Endothelial cell of umbilical vein (primary cell): Measurements from ENCODE around the gene MED15.

Source experiments
- EZH2 ChIP-seq: IDR thresholded peaks from 2 replicates; pipeline ENCODE4 v1.6.1; 2012; ENCODE audit warnings: borderline replicate concordance, low read depth, mild to moderate bottlenecking, moderate library complexity, low read length, inconsistent platforms; ENCODE audit not compliant: severe bottlenecking
- POLR2A ChIP-seq: IDR thresholded peaks from 2 replicates; pipeline ENCODE4 v1.6.1; 2012; ENCODE audit warnings: low read depth, mild to moderate bottlenecking, control low read depth, low read length
- TF ChIP-seq, protein P1 (sequence below), 2 donors: IDR thresholded peaks; 1 replicate in 1 of 2; 2 replicates in 1 of 2; pipeline ENCODE4 v1.5.1; 2011; ENCODE audit warnings: low read length in 2 of 2, mild to moderate bottlenecking in 2 of 2, moderate library complexity in 2 of 2, control low read depth in 1 of 2, inconsistent platforms in 1 of 2, low read depth in 1 of 2; ENCODE audit not compliant: insufficient read depth in 1 of 2; ENCODE audit errors: extremely low read depth in 1 of 2

DNA sequence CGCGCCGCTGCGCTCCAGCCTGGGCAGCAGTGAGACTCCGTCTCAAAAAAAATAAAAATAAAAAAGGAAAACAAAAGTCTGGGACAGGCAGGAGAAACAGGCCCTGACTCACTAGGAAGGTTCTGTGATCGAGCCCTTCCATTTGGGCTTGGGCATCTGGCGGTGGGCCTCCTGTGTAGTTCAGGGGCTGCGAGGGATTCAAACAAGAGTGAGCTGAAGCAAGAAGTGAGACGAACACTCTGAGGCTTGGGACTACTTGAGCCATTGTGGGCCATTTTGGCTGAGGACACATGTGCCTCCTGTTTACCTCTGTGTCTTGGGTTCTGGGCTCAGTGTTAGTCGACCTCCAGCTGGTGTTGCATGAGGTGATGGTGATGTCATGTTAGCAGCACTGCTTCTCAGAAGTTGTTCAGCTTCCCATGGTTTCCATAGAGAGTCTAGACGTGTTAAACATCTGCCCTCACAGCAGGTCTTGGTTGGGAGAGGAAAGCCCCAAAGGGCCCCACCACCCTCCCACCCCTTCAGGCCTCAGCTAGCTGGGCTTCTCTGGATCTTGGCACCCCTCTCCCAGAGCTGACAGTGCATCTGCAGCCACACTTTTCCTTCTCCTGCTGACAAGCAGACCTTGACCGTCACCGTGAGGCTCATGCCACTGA lies 57.8 kb downstream of the MED15 start:
- TF ChIP-seq, protein P1, sequence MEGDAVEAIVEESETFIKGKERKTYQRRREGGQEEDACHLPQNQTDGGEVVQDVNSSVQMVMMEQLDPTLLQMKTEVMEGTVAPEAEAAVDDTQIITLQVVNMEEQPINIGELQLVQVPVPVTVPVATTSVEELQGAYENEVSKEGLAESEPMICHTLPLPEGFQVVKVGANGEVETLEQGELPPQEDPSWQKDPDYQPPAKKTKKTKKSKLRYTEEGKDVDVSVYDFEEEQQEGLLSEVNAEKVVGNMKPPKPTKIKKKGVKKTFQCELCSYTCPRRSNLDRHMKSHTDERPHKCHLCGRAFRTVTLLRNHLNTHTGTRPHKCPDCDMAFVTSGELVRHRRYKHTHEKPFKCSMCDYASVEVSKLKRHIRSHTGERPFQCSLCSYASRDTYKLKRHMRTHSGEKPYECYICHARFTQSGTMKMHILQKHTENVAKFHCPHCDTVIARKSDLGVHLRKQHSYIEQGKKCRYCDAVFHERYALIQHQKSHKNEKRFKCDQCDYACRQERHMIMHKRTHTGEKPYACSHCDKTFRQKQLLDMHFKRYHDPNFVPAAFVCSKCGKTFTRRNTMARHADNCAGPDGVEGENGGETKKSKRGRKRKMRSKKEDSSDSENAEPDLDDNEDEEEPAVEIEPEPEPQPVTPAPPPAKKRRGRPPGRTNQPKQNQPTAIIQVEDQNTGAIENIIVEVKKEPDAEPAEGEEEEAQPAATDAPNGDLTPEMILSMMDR (IDR thresholded peaks at IDR 0.05; ENCODE audit: extremely low read depth in 1 of 2, insufficient read depth in 1 of 2, low read depth in 1 of 2, low read length in 2 of 2): no peak
- TF ChIP-seq EZH2 (no peak), POLR2A (no peak)
